Effector memory CD4-positive, alpha-beta T cell (primary cell): ENCODE measurements around the gene NHSL2.

ENCODE experiments used
- DNase-seq, 3 donors: peaks; one replicate each; pipeline ENCODE4 v3.0.0-alpha.2; 2020
- H3K27ac ChIP-seq: 2 replicates; pipeline ENCODE4 v1.7.0; 2013; ENCODE audit warnings: mild to moderate bottlenecking, low read length, moderate library complexity; ENCODE audit not compliant: insufficient read depth, poor library complexity, severe bottlenecking
- H3K27me3 ChIP-seq: replicated peaks from 2 replicates; pipeline ENCODE4 v1.7.0; 2013; ENCODE audit warnings: mild to moderate bottlenecking, low read length; ENCODE audit not compliant: insufficient read depth, control insufficient read depth, poor library complexity, severe bottlenecking
- H3K36me3 ChIP-seq: 2 replicates; pipeline ENCODE4 v1.7.0; 2013; ENCODE audit warnings: mild to moderate bottlenecking, low read length, moderate library complexity; ENCODE audit not compliant: control insufficient read depth, insufficient read depth
- H3K4me1 ChIP-seq: 2 replicates; pipeline ENCODE4 v1.7.0; 2013; ENCODE audit warnings: low read length, mild to moderate bottlenecking; ENCODE audit not compliant: control insufficient read depth, insufficient read depth, poor library complexity, severe bottlenecking
- H3K4me3 ChIP-seq: 2 replicates; pipeline ENCODE4 v1.7.0; 2013; ENCODE audit warnings: low read length, low read depth, mild to moderate bottlenecking; ENCODE audit not compliant: insufficient read depth, poor library complexity, severe bottlenecking
- H3K9me3 ChIP-seq: 2 replicates; pipeline ENCODE4 v1.7.0; 2013; ENCODE audit warnings: mild to moderate bottlenecking, low read length, moderate library complexity; ENCODE audit not compliant: control insufficient read depth

NHSL2 gene

DNA sequence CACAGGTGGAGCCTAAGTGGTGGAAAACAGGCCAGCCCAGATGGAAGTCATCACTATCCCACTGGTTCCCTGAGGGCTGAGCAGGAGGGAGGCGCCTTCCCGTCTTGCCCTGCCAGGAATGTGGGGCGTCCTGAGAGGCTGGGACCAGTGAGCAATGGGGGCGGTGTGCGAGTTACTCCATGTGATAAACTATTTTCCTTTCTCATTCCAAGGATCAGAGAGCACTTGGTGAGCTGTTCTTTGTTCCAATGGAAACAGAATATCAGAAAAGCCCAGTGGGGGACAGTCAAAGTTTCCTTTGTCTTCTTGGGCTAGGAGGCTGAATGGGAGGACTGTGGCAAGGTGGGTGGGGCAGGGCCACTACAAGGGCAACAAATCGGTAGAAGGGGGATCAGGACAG lies 86.2 kb downstream of the NHSL2 start:
- H3K4me1 ChIP-seq, result peaks cover 3% of the 10 kb centered on the region
- no peaks in the 10 kb centered on the region for H3K9me3 ChIP-seq
- H3K27ac ChIP-seq, result no peak overlapping the region
- H3K36me3 ChIP-seq, result no peaks in the 10 kb centered on the region
- H3K4me3 ChIP-seq, result no peak overlapping the region
- no peaks in the 10 kb centered on the region for H3K27me3 ChIP-seq
- no peak for DNase-seq

GRCh38 chrX:71997320-71997719 lies 86.7 kb downstream of the NHSL2 start:
- H3K4me3 ChIP-seq, result no peak overlapping the region
- no peaks in the 10 kb centered on the region for H3K9me3 ChIP-seq
- no peaks in the 10 kb centered on the region for H3K36me3 ChIP-seq
- H3K27me3 ChIP-seq, result no peaks in the 10 kb centered on the region
- no peak for DNase-seq
- H3K27ac ChIP-seq, result no peak overlapping the region
- H3K4me1 ChIP-seq, result peaks cover 3% of the 10 kb centered on the region

DNA sequence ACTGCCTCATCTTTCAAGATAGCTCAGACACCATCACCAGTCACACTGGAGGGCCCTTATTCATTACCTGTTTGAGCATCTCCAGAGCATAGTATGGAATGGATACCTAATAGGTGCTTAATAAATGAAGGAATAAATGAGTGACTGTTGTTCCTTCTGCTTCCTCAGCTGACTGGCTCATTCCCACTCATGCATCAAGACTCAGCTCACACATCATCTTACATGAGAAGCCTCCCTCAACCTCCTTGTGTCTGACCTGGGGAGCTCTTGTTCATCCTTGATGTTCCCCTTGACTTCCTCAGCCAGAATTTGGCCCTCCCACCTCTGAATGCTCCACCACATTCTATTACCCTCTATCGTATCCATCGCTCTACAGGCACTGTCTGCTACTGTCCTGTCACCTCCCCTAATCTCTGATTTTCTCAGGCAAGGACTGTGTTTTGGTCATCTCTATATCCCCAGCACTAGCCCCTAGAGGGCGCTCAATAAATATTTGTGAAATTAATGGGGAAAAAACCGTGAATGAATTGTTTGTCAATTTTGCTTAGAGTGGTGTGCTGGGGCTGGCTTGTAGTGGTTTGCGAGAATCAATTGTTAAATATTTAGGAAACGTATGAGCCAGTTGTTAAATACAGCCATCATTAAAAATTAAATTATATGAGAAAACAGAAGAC lies 88.3 kb downstream of the NHSL2 start:
- no peaks in the 10 kb centered on the region for H3K27me3 ChIP-seq
- no peak overlapping the region for H3K4me3 ChIP-seq
- no peak overlapping the region for H3K27ac ChIP-seq
- H3K36me3 ChIP-seq, result no peaks in the 10 kb centered on the region
- no peaks in the 10 kb centered on the region for H3K9me3 ChIP-seq
- peak in 1 of 3 donors; percentile 24 for DNase-seq
- H3K4me1 ChIP-seq, result no peaks in the 10 kb centered on the region

GRCh38 chrX:71999535-71999934 lies 88.9 kb downstream of the NHSL2 start:
- no peaks in the 10 kb centered on the region for H3K27me3 ChIP-seq
- no peak overlapping the region for H3K27ac ChIP-seq
- no peaks in the 10 kb centered on the region for H3K4me1 ChIP-seq
- H3K4me3 ChIP-seq, result no peak overlapping the region
- H3K36me3 ChIP-seq, result no peaks in the 10 kb centered on the region
- no peaks in the 10 kb centered on the region for H3K9me3 ChIP-seq
- no peak for DNase-seq

DNA sequence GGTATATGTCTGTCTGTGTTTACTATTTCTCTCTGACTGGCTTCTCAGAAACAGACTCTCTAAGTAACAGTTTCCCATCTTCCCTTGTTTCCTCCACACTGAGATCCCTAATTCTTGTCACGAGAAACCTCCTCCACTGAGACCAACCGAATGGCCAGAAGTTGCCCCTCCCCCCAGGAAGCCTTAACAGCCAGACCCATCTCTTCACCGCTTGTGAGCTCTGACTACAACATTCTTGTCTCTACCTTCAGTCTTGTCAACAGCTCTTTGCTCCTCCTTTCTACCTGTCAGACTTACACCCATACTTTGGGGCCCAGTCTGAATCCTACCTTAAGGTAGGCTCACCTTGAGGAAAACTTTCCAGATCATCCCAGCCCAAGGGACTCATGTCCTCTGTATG lies 90.8 kb downstream of the NHSL2 start:
- Histone ChIP-seq H3K27me3 (no peaks in the 10 kb centered on the region), H3K27ac (no peak overlapping the region), H3K9me3 (no peaks in the 10 kb centered on the region), H3K4me3 (no peak overlapping the region), H3K36me3 (no peaks in the 10 kb centered on the region), H3K4me1 (no peaks in the 10 kb centered on the region)
- DNase-seq, result no peak

GRCh38 chrX:72001906-72002305 lies 91.3 kb downstream of the NHSL2 start:
- Histone ChIP-seq H3K4me1 (no peaks in the 10 kb centered on the region), H3K36me3 (no peaks in the 10 kb centered on the region), H3K27ac (no peak overlapping the region), H3K9me3 (no peaks in the 10 kb centered on the region), H3K27me3 (no peaks in the 10 kb centered on the region), H3K4me3 (no peak overlapping the region)
- DNase-seq, result no peak

GRCh38 chrX:72002875-72003274 lies 92.2 kb downstream of the NHSL2 start:
- Histone ChIP-seq H3K4me3 (no peak overlapping the region), H3K27me3 (no peaks in the 10 kb centered on the region), H3K27ac (no peak overlapping the region), H3K4me1 (no peaks in the 10 kb centered on the region), H3K9me3 (no peaks in the 10 kb centered on the region), H3K36me3 (no peaks in the 10 kb centered on the region)
- no peak for DNase-seq

DNA sequence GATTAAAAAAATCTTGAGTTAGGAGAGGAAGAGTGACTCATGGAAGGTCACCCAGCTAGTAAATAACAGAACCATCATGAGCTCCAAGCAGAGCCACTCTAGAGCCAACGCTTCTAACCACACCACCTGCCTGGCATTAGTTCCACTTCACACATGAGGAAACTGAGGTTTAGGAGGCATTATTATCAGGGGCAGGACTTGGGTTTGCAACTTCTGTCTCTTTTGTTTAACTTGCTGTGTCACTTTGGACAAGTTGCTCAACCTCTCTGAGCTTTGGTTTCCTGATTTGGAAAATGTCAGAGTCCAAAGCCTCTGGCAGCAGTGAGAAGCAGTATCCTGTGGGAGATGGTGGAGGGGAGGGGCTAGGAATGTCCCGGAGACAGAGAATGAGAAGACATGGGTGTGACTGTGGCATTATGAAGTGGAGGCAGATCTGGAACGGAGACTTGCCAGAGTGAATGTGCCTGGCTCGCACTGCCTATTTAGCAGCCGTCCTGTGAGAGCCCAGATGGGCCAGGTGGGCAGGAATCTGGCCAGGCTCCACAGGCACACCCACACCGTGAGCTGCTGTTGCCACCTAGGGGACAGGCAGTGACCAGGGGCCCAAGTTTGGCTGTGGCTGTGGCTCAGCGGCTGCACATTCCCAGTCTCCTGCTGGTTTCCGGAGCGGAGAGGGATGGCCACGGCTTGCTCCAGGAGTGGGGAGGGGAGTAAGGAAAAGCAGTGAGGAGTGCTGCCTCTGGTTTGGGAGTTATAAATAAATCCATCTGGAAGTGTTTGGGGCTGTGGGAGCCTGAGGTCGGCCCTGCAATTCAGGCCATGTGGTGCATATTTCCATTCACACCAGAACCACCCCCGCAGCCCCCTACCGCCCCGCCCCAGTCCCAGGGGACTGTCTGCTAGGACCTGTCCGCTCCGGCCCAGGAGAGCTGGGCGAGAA lies 93.4 kb downstream of the NHSL2 start:
- H3K4me1 ChIP-seq, result no peaks in the 10 kb centered on the region
- no peak overlapping the region for H3K4me3 ChIP-seq
- H3K27me3 ChIP-seq, result no peaks in the 10 kb centered on the region
- no peaks in the 10 kb centered on the region for H3K9me3 ChIP-seq
- no peak for DNase-seq
- H3K27ac ChIP-seq, result no peak overlapping the region
- no peaks in the 10 kb centered on the region for H3K36me3 ChIP-seq

DNA sequence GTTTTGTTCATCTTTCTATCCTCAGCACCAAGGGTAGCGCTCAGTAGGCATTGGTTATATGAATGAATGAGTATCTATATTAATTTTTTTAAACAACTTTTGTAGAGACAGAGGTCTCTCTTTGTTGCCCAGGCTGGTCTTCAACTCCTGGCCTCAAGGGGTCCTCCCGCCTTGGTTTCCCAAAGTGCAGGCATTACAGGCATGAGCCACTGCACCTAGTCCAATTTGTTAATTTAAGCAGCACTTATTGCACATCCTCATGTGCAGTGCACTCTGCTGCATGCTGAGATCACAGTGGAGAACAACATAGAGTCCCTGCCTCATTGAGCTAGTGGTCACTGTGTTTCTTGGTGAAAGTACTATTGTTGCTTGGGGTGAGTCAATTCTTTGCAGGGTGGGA lies 94.4 kb downstream of the NHSL2 start:
- no peak overlapping the region for H3K4me3 ChIP-seq

DNA sequence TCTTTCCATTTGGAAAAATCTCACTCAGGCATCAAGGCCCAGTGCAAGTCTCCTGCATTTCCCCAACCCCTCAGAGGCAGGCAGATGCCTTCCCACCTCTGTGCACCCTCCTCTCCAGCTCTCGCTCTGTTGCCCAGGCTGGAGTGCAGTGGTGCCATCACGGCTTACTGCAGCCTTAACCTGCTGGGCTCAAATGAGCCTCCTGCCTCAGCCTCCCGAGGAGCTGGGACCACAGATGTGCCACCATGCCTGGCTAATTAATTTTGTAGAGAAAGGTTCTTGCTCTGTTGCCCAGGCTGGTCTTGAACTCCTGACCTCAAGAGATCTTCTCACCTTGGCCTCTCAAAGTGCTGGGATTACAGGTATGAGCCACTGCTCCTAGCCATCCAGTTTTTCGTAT lies 95.8 kb downstream of the NHSL2 start:
- Histone ChIP-seq H3K4me1 (no peaks in the 10 kb centered on the region), H3K36me3 (no peaks in the 10 kb centered on the region), H3K27me3 (no peaks in the 10 kb centered on the region), H3K4me3 (no peak overlapping the region), H3K27ac (no peak overlapping the region), H3K9me3 (no peaks in the 10 kb centered on the region)
- no peak for DNase-seq

More for the DNA sequence above, 94.4 kb downstream of the NHSL2 start:
- no peak for DNase-seq
- no peak overlapping the region for H3K27ac ChIP-seq
- H3K9me3 ChIP-seq, result no peaks in the 10 kb centered on the region
- H3K27me3 ChIP-seq, result no peaks in the 10 kb centered on the region
- no peaks in the 10 kb centered on the region for H3K36me3 ChIP-seq
- no peaks in the 10 kb centered on the region for H3K4me1 ChIP-seq
